ENCODE data around the gene SGMS2.

The SGMS2 gene

GRCh38 chr4:107931775-107932321 is 107.1 kb downstream of the SGMS2 start:
- H3K27ac ChIP-seq (ENCODE audit: extremely low read depth, low read depth, low read length), result peak overlapping the region; percentile 64; the same call in 1 of the 2 replicates
- CTCF ChIA-PET, result interaction anchor here (1.2 kb wide), 1 partner anchor 9 kb away, joined by 3 read pairs; no protein-coding TSS in a partner anchor
- POLR2A ChIA-PET, result no interaction called here
- H3K36me3 ChIP-seq (ENCODE audit: control insufficient read depth in 2 of 2, insufficient read depth in 1 of 2, low read length in 2 of 2), result peaks cover 0 to 17% of the 10 kb centered on the region in 2 experiments; a peak in 1 of 3 replicates
- no peaks in the 10 kb centered on the region for H3K9me3 ChIP-seq (ENCODE audit: control insufficient read depth, insufficient read depth, low read depth, low read length)
- H3K4me1 ChIP-seq (ENCODE audit: control insufficient read depth, insufficient read depth, low read length), result no peaks in the 10 kb centered on the region
- peak overlapping the region; percentile 53 for H3K4me3 ChIP-seq (ENCODE audit: low read depth, low read length)
- no peak for TF ChIP-seq ZNF704 (tag by site-specific recombination; IDR thresholded peaks at IDR 0.05)
- TF ChIP-seq ZNF202 (tag by site-specific recombination; IDR thresholded peaks at IDR 0.05; ENCODE audit: borderline replicate concordance), result no peak
- TF ChIP-seq ZNF214 (tag by site-specific recombination; IDR thresholded peaks at IDR 0.05; ENCODE audit: borderline replicate concordance), result no peak
- no peak for TF ChIP-seq ZNF423 (tag by site-specific recombination; IDR thresholded peaks at IDR 0.05)
- TF ChIP-seq ZNF112 (tag by site-specific recombination; IDR thresholded peaks at IDR 0.05), result no peak
- TF ChIP-seq ZNF221 (tag by site-specific recombination; IDR thresholded peaks at IDR 0.05; ENCODE audit: borderline replicate concordance), result no peak
- 0 out of 2 replicates have a peak, but pooled peaks have one; percentile 6 for TF ChIP-seq EGR2 (tag by site-specific recombination; IDR thresholded peaks at IDR 0.05; ENCODE audit: low read depth)
- TF ChIP-seq WT1 (tag by site-specific recombination; IDR thresholded peaks at IDR 0.05), result no peak
- 0 out of 2 replicates have a peak, but pooled peaks have one; percentile 20 for TF ChIP-seq PATZ1 (tag by site-specific recombination; IDR thresholded peaks at IDR 0.05)
- peak; percentile 84 for TF ChIP-seq ZNF335 (tag by site-specific recombination; conservative IDR thresholded peaks at IDR 0.05)
- TF ChIP-seq ZSCAN30 (tag by site-specific recombination; IDR thresholded peaks at IDR 0.05), result 0 out of 2 replicates have a peak, but pooled peaks have one; percentile 50
- TF ChIP-seq ZNF660 (tag by site-specific recombination; IDR thresholded peaks at IDR 0.05), result 0 out of 2 replicates have a peak, but pooled peaks have one; percentile 9
- TF ChIP-seq ZNF426 (tag by site-specific recombination; IDR thresholded peaks at IDR 0.05), result no peak
- TF ChIP-seq ZNF354C (tag by site-specific recombination; IDR thresholded peaks at IDR 0.05; ENCODE audit: borderline replicate concordance, low read depth), result no peak
- TF ChIP-seq ZFP41 (tag by site-specific recombination; IDR thresholded peaks at IDR 0.05; ENCODE audit: borderline replicate concordance), result no peak
- TF ChIP-seq ZNF148 (tag by site-specific recombination; IDR thresholded peaks at IDR 0.05; ENCODE audit: borderline replicate concordance), result no peak
- TF ChIP-seq KLF10 (tag by site-specific recombination; IDR thresholded peaks at IDR 0.05), result no peak
- TF ChIP-seq PRDM2 (tag by site-specific recombination; IDR thresholded peaks at IDR 0.05; ENCODE audit: borderline replicate concordance), result 0 out of 2 replicates have a peak, but pooled peaks have one; percentile 37
- no peak for TF ChIP-seq ZNF473 (tag by site-specific recombination; IDR thresholded peaks at IDR 0.05)
- TF ChIP-seq ZNF184 (tag by site-specific recombination; IDR thresholded peaks at IDR 0.05), result no peak
- no peak for TF ChIP-seq BCL11A (tag by site-specific recombination; IDR thresholded peaks at IDR 0.05; ENCODE audit: low read depth)
- no peak for TF ChIP-seq ZNF76 (tag by site-specific recombination; IDR thresholded peaks at IDR 0.05; ENCODE audit: borderline replicate concordance, low read depth)
- peak; percentile 58; the same call in 1 of the 2 replicates for TF ChIP-seq ZNF10 (tag by site-specific recombination; IDR thresholded peaks at IDR 0.05)
- no peak for TF ChIP-seq ZNF121 (tag by site-specific recombination; IDR thresholded peaks at IDR 0.05)
- no peak for TF ChIP-seq YY1 (tag by site-specific recombination; IDR thresholded peaks at IDR 0.05)
- 0 out of 2 replicates have a peak, but pooled peaks have one; percentile 32 for TF ChIP-seq ZBTB8A (tag by site-specific recombination; IDR thresholded peaks at IDR 0.05)
- no peak for TF ChIP-seq ZNF155 (tag by site-specific recombination; IDR thresholded peaks at IDR 0.05)

Data from HEK293 (cell line).